PC-9 (cell line): ENCODE results near the gene COPA.

Experiments
- CTCF ChIP-seq: fragments of 200-600 bp; sonication (generic); conservative IDR thresholded peaks from 2 replicates; pipeline ENCODE4 v1.6.1; 2017; ENCODE audit warnings: mixed run types, antibody characterized with exemption, mild to moderate bottlenecking, moderate library complexity
- EZH2 ChIP-seq: fragments of 200-600 bp; sonication (generic); IDR thresholded peaks from 2 replicates; pipeline ENCODE4 v1.8.0; 2017; ENCODE audit warnings: antibody characterized with exemption, low read depth

- TF ChIP-seq CTCF (no peak), EZH2 (no peak)
Observed at GRCh38 chr1:160367934-160368923, 25.2 kb upstream of the COPA start.
